Measurements from ENCODE around the gene XXYLT1.

DNA sequence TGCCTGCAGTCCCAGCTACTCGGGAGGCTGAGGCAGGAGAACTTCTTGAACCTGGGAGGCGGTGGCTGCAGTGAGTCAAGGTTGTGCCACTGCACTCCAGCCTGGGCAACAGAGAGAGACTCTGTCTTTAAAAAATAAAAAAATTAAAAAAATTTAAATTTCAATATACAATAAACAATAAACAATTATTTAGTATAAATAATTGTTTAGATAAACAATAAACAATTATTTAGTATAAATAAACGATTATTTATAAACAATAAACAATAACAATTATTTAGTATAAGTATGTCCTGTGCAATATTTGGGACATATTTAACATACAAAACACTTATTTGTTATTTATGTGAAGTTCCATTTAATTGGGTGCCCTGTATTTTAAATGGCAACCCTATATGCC is 119.6 kb downstream of the XXYLT1 start:
- TF ChIP-seq CTCF (IDR thresholded peaks at IDR 0.05) (no peak), EZH2phosphoT487 (IDR thresholded peaks at IDR 0.05) (no peak), EZH2 (IDR thresholded peaks at IDR 0.05) (no peak)
